Hypothalamus (tissue), 51 donors: ENCODE measurements around the gene CD2AP.

ENCODE experiments used
- DNase-seq, 51 donors: peaks; one replicate each; lab custom pipeline; 2025; lab: John Stamatoyannopoulos, UW

CD2AP gene

DNA sequence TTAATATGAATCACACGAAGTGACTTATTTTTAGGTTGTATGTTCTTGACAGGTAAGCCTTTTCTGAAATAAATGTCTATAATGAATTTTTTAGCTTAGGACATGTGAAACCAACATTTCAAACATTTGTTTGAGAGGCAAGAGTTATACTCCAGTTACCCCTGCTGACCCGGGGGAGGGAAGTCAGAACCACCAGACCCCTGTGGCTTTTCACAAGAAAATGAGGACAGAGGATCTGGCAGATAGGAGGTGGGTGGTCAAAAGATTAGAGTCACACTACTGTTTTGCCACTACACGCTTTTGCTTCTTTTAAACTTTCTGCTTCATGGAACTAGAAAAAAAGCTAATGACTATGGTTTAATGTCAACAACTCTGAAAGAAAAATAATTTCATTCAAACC, 193.3 kb downstream of the CD2AP start:
- no peak for DNase-seq

DNA sequence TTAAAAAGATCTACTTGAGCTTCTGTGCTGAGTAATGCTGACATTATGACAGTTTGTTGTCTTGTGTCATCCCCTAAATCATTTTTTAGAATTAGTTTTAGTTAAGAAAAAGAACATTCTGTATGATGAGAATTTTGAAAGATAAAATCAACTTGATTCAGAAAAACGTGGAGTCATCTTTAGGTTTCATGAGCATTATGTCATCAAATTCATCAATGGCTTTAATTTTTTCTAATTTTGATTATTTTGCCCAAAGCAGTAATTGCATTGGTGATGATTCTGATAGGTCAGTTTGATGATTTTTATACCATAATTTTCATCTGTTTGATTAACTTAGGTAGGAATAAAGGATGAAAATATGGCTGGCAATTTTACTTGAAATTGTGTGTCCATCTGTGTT, 194.2 kb downstream of the CD2AP start:
- no peak for DNase-seq

DNA sequence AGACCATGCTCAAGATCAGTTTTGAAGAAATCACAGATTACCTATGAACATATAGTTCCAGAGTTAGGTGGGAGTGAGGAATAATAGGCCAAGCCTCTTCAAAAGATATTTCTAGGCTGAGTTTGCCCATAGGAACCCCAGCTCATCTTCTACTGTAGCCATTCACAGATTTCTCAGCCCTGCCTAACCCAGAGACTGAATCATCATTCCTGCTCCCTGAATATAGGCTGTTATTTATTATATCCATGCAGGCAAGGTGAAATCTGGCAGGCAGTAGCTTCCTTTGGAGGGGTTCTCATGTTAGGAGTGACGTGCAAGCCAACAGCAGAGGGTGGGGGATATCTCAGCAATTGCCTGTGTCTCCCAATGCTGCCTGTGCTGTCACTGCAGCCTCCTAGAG, 195.2 kb downstream of the CD2AP start:
- no peak for DNase-seq

DNA sequence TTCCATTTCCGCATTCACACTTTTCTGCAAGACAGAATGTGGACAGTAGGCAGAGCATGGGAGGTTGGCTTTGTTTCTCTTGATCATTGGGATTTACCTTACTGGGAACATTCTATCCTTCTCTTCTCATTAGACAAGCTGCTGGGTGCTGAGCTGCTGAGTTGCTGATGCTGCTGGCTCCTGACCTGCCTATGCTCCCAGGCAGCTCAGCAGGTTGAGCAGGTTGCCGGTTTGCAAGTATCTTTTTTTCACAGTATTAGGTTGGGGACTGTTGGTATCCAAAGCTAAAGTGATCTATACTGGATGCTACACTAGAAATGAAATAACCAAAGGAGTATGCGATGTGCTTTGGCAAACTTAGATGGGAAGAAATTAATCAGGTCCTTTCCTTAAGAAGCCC, 197.1 kb downstream of the CD2AP start:
- no peak for DNase-seq
